Cortex of kidney (tissue), 1 donor: Measurements from ENCODE around the gene NEIL1.
"Not testable (repeated sequence)": the region's sequence is repeated elsewhere in the genome, so short reads cannot be mapped to it uniquely, and the experiment has no call there.

Experiments
- DNase-seq: peaks from one replicate; lab custom pipeline; 2025; lab: John Stamatoyannopoulos, UW

The NEIL1 gene

DNA sequence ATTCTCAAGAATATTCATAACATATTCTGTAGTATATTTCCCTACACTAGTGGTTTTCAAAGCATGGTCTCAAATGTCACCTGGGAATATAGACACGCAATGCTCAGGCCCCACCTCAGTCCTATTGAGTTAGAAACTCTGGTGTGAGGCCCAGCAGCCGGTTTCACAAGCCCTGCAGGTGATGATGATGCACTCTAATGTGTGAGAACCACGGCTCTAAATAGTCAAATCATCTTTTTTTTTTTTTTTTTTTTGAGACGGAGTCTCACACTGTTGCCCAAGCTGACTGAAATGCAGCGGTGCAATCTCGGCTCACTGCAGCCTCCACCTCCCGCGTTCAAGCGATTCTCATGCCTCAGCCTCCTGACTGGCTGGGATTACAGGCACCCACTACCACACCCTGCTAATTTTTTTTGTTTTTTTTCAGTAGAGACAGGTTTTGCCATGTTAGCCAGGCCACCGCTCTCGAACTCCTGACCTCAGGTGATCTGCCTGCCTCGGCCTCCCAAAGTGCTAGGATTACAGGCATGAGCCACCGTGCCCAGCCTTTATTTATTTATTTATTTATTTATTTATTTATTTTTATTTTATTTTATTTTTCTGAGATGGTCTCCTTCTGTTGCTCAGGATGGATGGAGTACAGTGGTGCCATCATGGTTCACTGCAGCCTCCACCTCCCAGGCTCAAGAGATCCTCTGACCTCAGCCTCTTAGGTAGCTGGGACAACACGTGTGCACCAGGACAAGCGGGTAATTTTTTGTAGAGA is 13.0 kb upstream of the NEIL1 start:
- DNase-seq: not testable (repeated sequence)

- no peak for DNase-seq
These were observed 11.5 kb upstream of the NEIL1 start for GRCh38 chr15:75335313-75335704.

- DNase-seq: peak; percentile 68
These were observed 11.0 kb upstream of the NEIL1 start, which contains the start of gene COMMD4 for GRCh38 chr15:75335705-75336355. Gene COMMD4 (plus strand): TSS chr15:75336063. CDS start chr15:75336090, 27 bp downstream.

- no peak for DNase-seq
These were observed 8.1 kb upstream of the NEIL1 start for GRCh38 chr15:75338661-75339240.

- DNase-seq: no peak
These were observed 7.2 kb upstream of the NEIL1 start for GRCh38 chr15:75339531-75340240.

DNA sequence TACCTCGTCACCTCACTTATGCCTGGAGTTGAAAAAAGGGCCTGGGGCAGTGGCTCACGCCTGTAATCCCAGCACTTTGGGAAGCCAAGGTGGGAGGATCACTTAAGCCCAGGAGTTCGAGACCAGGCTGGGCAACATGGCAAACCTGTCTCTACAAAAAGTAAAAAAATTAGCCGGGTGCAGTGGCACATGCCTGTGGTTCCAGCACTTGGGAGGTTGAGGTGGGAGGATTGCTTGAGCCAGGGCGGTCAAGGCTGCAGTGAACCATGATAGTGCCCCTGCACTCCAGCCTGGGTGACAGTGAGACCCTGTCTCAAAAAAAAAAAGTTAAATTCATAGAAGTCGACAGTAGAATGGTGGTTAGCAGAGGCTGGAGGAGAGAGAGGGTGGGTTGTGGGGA is 4.6 kb upstream of the NEIL1 start:
- no peak for DNase-seq

DNA sequence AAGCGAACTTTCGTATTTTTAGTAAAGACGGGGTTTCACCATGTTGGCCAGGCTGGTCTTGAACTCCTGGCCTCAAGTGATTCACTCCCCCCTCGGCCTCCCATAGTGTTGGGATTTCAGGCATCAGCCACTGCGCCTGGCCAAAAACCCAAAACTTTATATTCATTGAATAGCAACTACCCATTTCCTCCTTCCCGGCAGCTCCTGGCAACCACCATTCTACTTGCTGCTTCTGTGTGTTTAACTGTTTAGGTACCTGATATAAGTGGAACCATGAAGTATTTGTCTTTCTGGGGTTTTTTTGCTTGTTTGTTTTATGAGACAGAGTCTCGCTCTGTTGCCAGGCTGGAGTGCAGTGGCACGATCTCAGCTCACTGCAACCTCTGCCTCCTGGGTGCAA is 2.9 kb upstream of the NEIL1 start:
- DNase-seq: not testable (repeated sequence)

DNA sequence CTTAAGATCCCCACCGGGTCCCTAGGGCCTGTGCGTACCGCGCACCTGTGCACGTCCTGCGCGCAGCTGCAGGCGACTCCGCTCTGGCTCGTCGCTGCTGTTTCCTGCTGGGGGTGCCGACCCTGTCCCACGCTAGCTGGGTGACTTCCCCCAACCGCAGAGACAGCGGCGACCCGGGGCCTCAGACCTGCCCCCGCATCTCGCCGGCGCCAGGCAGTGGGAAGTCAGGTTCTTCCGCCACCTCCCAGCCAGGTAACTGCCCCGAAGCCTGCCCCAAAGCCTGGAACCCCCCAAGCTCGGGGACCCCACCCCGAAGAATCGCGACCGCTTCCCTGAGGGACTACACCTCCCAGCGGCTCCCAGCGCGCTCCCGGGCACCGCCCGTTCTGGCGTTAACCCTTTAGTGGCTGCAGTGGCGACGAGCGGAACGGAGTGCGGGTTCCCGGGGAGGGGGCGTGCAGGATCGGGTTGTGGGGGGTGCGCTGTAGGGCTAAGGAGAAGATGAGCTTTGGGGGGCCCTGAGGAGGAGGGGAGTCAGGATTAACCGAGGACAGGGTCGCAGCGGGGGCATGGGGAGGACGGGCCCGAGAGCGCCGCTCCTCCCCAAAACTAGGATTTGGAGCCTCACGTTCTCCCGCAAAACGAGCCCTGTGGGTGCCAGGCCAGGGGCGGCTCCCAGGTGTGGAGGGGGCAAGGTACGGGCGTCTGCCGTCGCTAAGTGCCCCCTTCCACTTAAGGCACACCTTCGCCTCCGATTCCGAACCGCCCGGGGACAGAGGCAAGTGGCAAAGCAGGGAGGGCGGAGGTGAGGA is 589 bp downstream of the NEIL1 start:
- no peak for DNase-seq

GRCh38 chr15:75348034-75348561 is 1.3 kb downstream of the NEIL1 start:
- DNase-seq: no peak

DNA sequence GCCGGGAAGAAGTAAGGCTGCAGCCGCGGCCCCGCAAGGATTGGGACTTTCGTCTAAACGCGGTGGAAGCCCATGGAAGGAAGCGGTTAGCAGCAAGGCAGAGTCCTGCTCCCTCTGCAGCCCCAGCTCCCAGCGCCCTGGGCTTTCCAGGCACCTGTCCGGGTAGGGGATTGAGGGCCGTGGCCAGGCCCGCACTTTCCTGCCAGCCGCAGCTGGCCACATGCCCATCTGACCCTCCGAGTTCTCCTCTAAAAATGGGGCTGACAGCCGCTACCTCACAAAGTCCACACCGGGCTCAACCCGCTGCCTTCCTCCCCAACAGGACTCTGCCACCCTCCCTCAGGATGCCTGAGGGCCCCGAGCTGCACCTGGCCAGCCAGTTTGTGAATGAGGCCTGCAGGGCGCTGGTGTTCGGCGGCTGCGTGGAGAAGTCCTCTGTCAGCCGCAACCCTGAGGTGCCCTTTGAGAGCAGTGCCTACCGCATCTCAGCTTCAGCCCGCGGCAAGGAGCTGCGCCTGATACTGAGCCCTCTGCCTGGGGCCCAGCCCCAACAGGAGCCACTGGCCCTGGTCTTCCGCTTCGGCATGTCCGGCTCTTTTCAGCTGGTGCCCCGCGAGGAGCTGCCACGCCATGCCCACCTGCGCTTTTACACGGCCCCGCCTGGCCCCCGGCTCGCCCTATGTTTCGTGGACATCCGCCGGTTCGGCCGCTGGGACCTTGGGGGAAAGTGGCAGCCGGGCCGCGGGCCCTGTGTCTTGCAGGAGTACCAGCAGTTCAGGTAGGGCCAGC is 1.9 kb downstream of the NEIL1 start:
- no peak for DNase-seq

DNA sequence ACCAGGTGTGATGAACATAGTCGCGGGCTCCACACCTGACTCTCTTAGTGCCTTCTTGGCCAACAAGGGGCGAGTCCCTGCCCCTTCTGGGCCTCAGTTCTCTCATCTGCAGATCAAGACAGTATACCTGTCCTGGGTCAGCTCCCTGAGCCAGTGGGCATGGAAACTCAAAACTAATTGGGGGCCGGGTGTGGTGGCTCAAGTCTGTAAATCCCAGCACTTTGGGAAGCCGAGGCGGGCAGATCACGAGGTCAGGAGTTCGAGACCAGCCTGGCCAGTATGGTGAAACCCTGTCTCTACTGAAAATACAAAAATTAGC is 2.5 kb downstream of the NEIL1 start:
- not testable (repeated sequence) for DNase-seq

- DNase-seq: no peak
These were observed 3.2 kb downstream of the NEIL1 start for GRCh38 chr15:75349851-75350588.

DNA sequence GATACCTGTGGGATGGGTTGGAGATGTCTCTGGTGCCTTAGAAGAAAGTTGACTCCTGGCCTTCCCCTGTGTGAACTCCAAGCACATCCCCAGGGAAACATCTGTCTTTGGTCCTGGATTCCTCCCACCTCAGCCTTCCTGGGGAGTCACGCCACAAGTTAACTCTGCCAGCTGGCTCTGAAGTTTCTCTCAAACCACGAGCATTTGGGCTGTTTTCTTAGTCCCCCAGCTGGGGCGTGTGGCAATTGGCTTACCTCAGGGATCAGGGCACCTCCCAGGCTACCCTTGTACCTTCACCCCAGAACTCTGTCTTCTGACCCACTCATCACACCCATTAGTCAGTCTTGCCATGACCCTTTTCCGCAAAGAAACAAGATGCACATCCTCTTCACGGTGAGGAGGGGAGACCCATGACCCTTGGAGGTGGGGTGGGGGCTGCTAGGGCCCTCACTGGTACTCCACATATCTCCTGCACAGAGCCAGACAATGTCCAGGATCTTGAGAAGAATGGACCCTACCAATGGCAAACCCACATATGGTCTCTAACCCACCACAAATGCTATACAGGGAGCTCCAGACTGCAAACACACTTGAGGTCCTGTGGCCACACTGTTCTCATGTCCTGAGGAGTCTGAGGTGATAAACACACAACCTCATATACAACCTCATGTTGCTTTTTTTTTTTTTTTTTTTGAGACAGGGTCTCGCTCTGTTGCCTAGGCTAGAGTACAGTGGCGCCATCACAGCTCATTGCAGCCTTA is 3.9 kb downstream of the NEIL1 start:
- no peak for DNase-seq

GRCh38 chr15:75352186-75353080 is 5.6 kb downstream of the NEIL1 start:
- no peak for DNase-seq

DNA sequence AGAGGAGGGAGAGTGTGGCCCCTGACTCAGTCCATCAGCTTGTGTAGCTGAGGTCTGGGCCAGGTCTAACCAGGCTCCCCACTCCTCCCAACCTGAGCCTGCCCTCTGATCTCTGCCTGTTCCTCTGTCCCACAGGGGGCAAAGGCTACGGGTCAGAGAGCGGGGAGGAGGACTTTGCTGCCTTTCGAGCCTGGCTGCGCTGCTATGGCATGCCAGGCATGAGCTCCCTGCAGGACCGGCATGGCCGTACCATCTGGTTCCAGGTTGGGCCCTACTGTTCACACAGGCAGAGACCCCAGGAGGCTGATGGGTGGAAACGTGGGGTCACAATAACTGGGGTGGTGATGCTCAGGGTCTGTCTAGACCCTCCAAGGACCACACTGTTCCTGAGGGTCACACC is 6.8 kb downstream of the NEIL1 start:
- DNase-seq: no peak

GRCh38 chr15:75354454-75354853 is 7.6 kb downstream of the NEIL1 start:
- no peak for DNase-seq

DNA sequence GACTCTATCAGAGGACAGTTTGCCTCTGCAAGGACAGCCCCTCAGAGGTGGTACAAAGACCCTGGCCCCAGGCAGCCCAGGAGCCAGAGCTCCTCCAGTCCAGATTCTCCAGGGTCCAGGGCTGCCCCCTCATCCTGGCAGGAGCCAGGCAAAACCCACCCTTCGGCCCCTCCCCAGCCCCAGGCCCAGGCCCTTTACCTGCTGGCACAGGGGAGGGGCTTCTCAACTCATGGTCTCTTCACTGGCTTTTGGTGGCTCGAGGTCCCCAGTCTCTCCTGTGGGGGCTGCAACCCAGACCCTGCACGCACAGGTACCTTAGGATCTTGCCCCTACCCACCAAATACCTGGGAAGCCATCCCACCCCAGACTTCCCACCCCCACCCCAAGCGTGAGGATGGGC is 8.5 kb downstream of the NEIL1 start:
- no peak for DNase-seq

DNA sequence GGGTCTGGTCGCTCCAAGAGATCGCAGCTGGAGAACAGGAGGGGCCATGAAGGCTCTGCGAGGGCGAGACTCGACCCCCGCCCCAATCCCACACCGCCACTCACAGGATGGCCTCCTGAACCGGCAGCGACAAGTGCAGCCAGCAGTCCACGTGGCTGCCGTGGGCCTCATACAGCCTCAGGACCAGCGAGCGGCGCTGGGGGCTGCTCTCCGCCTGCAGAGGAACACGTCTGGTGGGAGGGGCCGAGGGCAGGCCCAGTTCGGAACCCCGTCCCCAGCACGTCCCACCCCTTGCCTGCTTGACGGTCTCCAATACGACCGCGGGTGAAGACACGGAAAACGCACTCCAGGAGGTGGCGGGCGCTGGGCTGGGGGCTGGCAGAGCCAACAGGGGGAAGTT is 9.2 kb downstream of the NEIL1 start:
- DNase-seq: no peak
